GM12878 (cell line): Measurements from ENCODE around the gene SEMA3G. TPM values are rescaled to one million over a fixed set of nuclear protein-coding genes. Genes with fewer than 3 reads are reported as not detected.

Experiments
- ATAC-seq: fragments of 200-7000 bp; cut with Tn5 transposase; 3 replicates; pipeline ENCODE4 v1.9.1; 2020; ENCODE audit warnings: mild to moderate bottlenecking, moderate library complexity
- BruUV-seq: library from RNA; stranded (reverse); fragments of 400-500 nt; replicated peaks from 2 replicates; lab custom pipeline; 2021; lab: Mats Ljungman, UMichigan
- CTCF ChIA-PET: fragments of 300-600 bp; sonication (Branson Sonifier 250); formaldehyde crosslinking; extraction: SDS; loops from one replicate; lab custom pipeline; 2021; ENCODE audit warnings: inconsistent platforms; lab: Yijun Ruan, JAX
- POLR2A ChIA-PET: fragments of 350-600 bp; formaldehyde crosslinking; extraction: SDS; loops from one replicate; lab custom pipeline; 2021; ENCODE audit warnings: inconsistent platforms; lab: Charles Lee
- RAD21 ChIA-PET: fragments of 300-600 bp; sonication (Branson Sonifier 250); formaldehyde crosslinking; loops from one replicate; lab custom pipeline; 2023; ENCODE audit warnings: antibody characterized with exemption; ENCODE audit not compliant: unreplicated experiment; lab: Charles Lee
- SMC1A ChIA-PET: fragments of 300-600 bp; sonication (Branson Sonifier 250); formaldehyde crosslinking; loops from one replicate; lab custom pipeline; 2023; ENCODE audit not compliant: unreplicated experiment, uncharacterized antibody; lab: Charles Lee
- DNase-seq: peaks from one replicate; pipeline ENCODE4 v3.0.0-alpha.2; 2011; ENCODE audit warnings: low read depth, low spot score
- FAIRE-seq: peaks from 3 replicates; lab custom pipeline; 2011; peaks lifted over from hg19 to GRCh38; lab: Jason Lieb, UNC
- H2AFZ ChIP-seq: 2 replicates; pipeline ENCODE4 v1.6.0; 2011; ENCODE audit warnings: low read depth, low read length, control low read depth; ENCODE audit not compliant: control insufficient read depth
- H3K27ac ChIP-seq: 2 replicates; pipeline ENCODE4 v1.5.1; 2011; ENCODE audit warnings: control low read depth; ENCODE audit not compliant: control insufficient read depth, insufficient read depth
- H3K27me3 ChIP-seq, 2 experiments: replicated peaks in 1 of 2; 2 replicates each; pipeline versions ENCODE4 v1.6.0 to v1.6.1; 2011; ENCODE audit warnings: low read length in 1 of 2; ENCODE audit not compliant: control insufficient read depth in 2 of 2, insufficient read depth in 2 of 2
- H3K36me3 ChIP-seq, 2 experiments: 2 replicates each; pipeline ENCODE4 v1.5.1; 2011; ENCODE audit warnings: low read length in 1 of 2; ENCODE audit not compliant: control insufficient read depth in 2 of 2, insufficient read depth in 2 of 2
- H3K4me1 ChIP-seq: 2 replicates; pipeline ENCODE4 v1.6.1; 2011; ENCODE audit warnings: mild to moderate bottlenecking, low read length, moderate library complexity, mixed read lengths; ENCODE audit not compliant: control insufficient read depth, insufficient read depth
- H3K4me2 ChIP-seq: 2 replicates; pipeline ENCODE4 v1.6.0; 2011; ENCODE audit warnings: control low read depth; ENCODE audit not compliant: control insufficient read depth, insufficient read depth
- H3K4me3 ChIP-seq: fragments of 200-600 bp; sonication (generic); 2 replicates; pipeline ENCODE4 v1.5.1; 2016
- H3K79me2 ChIP-seq: 2 replicates; pipeline ENCODE4 v1.6.0; 2011; ENCODE audit warnings: low read length; ENCODE audit not compliant: control insufficient read depth, insufficient read depth
- H3K9ac ChIP-seq: 2 replicates; pipeline ENCODE4 v1.8.0; 2011; ENCODE audit warnings: low read length, control low read depth, mixed read lengths; ENCODE audit not compliant: control insufficient read depth, insufficient read depth
- H3K9me3 ChIP-seq: replicated peaks from 3 replicates; pipeline ENCODE4 v1.5.1; 2011; ENCODE audit warnings: mild to moderate bottlenecking, low read length; ENCODE audit not compliant: control insufficient read depth, insufficient read depth
- H4K20me1 ChIP-seq: 2 replicates; pipeline ENCODE4 v1.6.0; 2011; ENCODE audit not compliant: control insufficient read depth, insufficient read depth
- BRCA1 ChIP-seq: IDR thresholded peaks from 2 replicates; pipeline ENCODE4 v1.6.1; 2011; ENCODE audit warnings: low read depth, low read length, improper control_type of control experiment
- CHD1 ChIP-seq: IDR thresholded peaks from 2 replicates; pipeline ENCODE4 v1.6.1; 2012; ENCODE audit warnings: low read depth, low read length, improper control_type of control experiment
- KLF5 ChIP-seq: fragments of 450-650 bp; IDR thresholded peaks from 2 replicates; pipeline ENCODE4 v1.6.1; 2014; ENCODE audit warnings: mild to moderate bottlenecking; ENCODE audit not compliant: partially characterized antibody
- NFXL1 ChIP-seq: fragments of 450-650 bp; IDR thresholded peaks from 2 replicates; pipeline ENCODE4 v1.6.1; 2017; ENCODE audit warnings: antibody characterized with exemption, mild to moderate bottlenecking, borderline replicate concordance
- NR2C1 ChIP-seq: fragments of 450-650 bp; IDR thresholded peaks from 2 replicates; pipeline ENCODE4 v1.6.1; 2017; ENCODE audit warnings: antibody characterized with exemption, mild to moderate bottlenecking, moderate library complexity
- RAD21 ChIP-seq: IDR thresholded peaks from 2 replicates; pipeline ENCODE4 v1.6.1; 2011; ENCODE audit warnings: mild to moderate bottlenecking, low read depth, low read length, moderate library complexity; ENCODE audit not compliant: insufficient read depth
- RCOR1 ChIP-seq: conservative IDR thresholded peaks from 2 replicates; pipeline ENCODE4 v1.6.1; 2012; ENCODE audit warnings: low read depth, low read length, improper control_type of control experiment
- SP1 ChIP-seq: IDR thresholded peaks from one replicate; pipeline ENCODE4 v1.6.1; 2011; ENCODE audit warnings: low read depth, low read length
- SRF ChIP-seq, 2 experiments: IDR thresholded peaks; 2 replicates each; pipeline ENCODE4 v1.6.1; 2011; ENCODE audit warnings: low read depth in 2 of 2, low read length in 2 of 2, mild to moderate bottlenecking in 1 of 2, moderate library complexity in 1 of 2
- WGBS: methylation state at CpG from one replicate; pipeline ENCODE4 v1.1.6; 2016; ENCODE audit warnings: low lambda C conversion rate; ENCODE audit not compliant: insufficient replicate concordance, insufficient coverage; ENCODE audit errors: missing lambda C conversion rate; 5-methylcytosine and 5-hydroxymethylcytosine counted together
- in situ Hi-C: fragments of 300-500 bp; cut with MboI; formaldehyde crosslinking; loops from 9 replicates; pipeline ENCODE4 v1.14.3; 2018; ENCODE audit warnings: mixed read lengths
- intact Hi-C: fragments of 100-400 bp; cut with micrococcal nuclease; formaldehyde crosslinking; loops from one replicate; pipeline ENCODE4 v1.14.2; 2022; ENCODE audit not compliant: unreplicated experiment
- polyA plus RNA-seq, 11 experiments: library from polyadenylated mRNA; depleted of rRNA in 4 of 11; unstranded in 6 of 11; stranded (reverse) in 5 of 11; fragments of >200 nt; fragmentation: Nextera tagmentation in 4 of 11; fragmentation: Illumina TruSeq in 1 of 11; extraction: Ambion mirVana in 4 of 11; extraction: Trizol in 1 of 11; gene quantifications; 1 replicate in 1 of 11; 2 replicates in 10 of 11; pipeline versions ENCODE4 v1.2.1 to v1.2.3, GENCODE V29; 2011 to 2016; ENCODE audit warnings: inconsistent platforms in 2 of 11, missing spikeins in 2 of 11, low read depth in 1 of 11
- total RNA-seq, 4 experiments: library from RNA; depleted of rRNA in 3 of 4; stranded (reverse); fragments of >200 nt in 3 of 4; fragmentation: Illumina TruSeq in 1 of 4; extraction: Trizol in 1 of 4; gene quantifications; 2 replicates each; pipeline versions ENCODE4 v1.2.1 to v1.2.3, GENCODE V29; 2013 to 2021
- TF ChIP-seq, protein P1 (sequence below): fragments of 450-650 bp; IDR thresholded peaks from 2 replicates; pipeline ENCODE4 v1.6.1; 2016; ENCODE audit warnings: mild to moderate bottlenecking, moderate library complexity, borderline replicate concordance
- TF ChIP-seq, protein P2 (sequence below): fragments of 150-350 bp; IDR thresholded peaks from 2 replicates; pipeline ENCODE4 v1.6.1; 2014; ENCODE audit warnings: mild to moderate bottlenecking, low read depth, low read length
- TF ChIP-seq, protein P3 (sequence below): IDR thresholded peaks from 2 replicates; pipeline ENCODE4 v1.6.1; 2012; ENCODE audit warnings: improper control_type of control experiment, low read depth, low read length; ENCODE audit not compliant: insufficient replicate concordance

Gene SEMA3G
- total and polyA plus RNA-seq, 10 of the 15 experiments (the other 5 are each of a cell fraction or from before 2014, with no cell fraction given), result 0.03 to 0.04 TPM; not detected in 8

DNA sequence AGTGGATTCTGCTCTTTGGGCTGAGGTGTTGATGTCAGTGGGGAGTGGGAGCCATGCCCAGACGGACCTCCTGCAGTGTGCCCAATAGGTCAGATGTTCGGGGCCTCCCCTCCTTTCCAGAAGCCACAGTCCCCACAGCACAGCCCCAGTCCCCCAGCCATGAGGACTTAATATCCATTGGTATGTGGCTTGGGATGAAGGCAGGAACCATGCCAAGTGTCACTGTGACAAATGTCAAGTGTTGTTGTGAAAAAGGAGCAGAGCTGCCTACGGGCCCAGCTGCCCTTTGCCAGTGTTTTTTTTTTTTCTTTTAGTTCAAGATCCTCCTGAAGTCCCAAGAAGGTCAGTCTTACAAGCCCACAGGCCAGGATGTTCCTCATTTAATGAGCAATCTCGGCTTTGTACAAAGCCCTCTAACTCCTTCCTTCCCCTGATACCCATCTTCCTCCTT, 12.2 kb downstream of the SEMA3G start (continued):
- TF ChIP-seq SRF (IDR thresholded peaks at IDR 0.05; ENCODE audit: low read depth in 2 of 2, low read length in 2 of 2) (no peak), NFXL1 (no peak)
- TF ChIP-seq, protein P1, sequence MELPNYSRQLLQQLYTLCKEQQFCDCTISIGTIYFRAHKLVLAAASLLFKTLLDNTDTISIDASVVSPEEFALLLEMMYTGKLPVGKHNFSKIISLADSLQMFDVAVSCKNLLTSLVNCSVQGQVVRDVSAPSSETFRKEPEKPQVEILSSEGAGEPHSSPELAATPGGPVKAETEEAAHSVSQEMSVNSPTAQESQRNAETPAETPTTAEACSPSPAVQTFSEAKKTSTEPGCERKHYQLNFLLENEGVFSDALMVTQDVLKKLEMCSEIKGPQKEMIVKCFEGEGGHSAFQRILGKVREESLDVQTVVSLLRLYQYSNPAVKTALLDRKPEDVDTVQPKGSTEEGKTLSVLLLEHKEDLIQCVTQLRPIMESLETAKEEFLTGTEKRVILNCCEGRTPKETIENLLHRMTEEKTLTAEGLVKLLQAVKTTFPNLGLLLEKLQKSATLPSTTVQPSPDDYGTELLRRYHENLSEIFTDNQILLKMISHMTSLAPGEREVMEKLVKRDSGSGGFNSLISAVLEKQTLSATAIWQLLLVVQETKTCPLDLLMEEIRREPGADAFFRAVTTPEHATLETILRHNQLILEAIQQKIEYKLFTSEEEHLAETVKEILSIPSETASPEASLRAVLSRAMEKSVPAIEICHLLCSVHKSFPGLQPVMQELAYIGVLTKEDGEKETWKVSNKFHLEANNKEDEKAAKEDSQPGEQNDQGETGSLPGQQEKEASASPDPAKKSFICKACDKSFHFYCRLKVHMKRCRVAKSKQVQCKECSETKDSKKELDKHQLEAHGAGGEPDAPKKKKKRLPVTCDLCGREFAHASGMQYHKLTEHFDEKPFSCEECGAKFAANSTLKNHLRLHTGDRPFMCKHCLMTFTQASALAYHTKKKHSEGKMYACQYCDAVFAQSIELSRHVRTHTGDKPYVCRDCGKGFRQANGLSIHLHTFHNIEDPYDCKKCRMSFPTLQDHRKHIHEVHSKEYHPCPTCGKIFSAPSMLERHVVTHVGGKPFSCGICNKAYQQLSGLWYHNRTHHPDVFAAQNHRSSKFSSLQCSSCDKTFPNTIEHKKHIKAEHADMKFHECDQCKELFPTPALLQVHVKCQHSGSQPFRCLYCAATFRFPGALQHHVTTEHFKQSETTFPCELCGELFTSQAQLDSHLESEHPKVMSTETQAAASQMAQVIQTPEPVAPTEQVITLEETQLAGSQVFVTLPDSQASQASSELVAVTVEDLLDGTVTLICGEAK, result no peak
- TF ChIP-seq, protein P2, sequence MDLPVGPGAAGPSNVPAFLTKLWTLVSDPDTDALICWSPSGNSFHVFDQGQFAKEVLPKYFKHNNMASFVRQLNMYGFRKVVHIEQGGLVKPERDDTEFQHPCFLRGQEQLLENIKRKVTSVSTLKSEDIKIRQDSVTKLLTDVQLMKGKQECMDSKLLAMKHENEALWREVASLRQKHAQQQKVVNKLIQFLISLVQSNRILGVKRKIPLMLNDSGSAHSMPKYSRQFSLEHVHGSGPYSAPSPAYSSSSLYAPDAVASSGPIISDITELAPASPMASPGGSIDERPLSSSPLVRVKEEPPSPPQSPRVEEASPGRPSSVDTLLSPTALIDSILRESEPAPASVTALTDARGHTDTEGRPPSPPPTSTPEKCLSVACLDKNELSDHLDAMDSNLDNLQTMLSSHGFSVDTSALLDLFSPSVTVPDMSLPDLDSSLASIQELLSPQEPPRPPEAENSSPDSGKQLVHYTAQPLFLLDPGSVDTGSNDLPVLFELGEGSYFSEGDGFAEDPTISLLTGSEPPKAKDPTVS, result no peak

DNA sequence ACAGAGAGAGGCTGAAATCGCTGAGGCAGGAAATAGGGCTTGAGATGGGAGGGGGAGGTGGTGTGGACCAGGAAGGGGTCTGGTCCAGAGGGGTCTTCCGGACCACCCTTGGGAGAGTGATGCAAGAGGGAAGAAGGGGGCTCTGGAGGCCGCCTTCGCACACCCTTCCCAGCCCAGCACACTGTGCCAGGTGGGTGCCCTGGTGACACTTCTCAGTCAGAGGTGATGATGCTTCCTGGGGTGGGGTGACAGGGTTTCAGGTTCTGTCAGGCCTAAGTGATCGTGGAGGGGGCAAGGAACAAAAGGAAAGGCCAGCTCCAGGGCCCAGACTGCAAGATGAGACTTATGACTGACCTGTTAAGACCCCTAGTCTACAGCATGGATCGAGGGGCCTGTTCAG, 12.7 kb downstream of the SEMA3G start:
- Histone ChIP-seq H3K79me2 (no peaks in the 10 kb centered on the region), H2AFZ (no peak overlapping the region), H3K4me3 (no peak overlapping the region), H3K9ac (no peak overlapping the region), H3K27ac (no peak overlapping the region), H3K4me1 (no peaks in the 10 kb centered on the region), H3K9me3 (no peaks in the 10 kb centered on the region), H3K27me3 (no peaks in the 10 kb centered on the region), H3K36me3 (no peaks in the 10 kb centered on the region), H4K20me1 (no peaks in the 10 kb centered on the region), H3K4me2 (no peak overlapping the region)
- no peak for DNase-seq
- FAIRE-seq, result no peak
- 42% methylated on average over 5 of the region's 6 CpGs for WGBS
- ChIA-PET CTCF (interaction anchor here (0.7 to 8.8 kb wide), 4 partner anchors 13 to 45 kb away, joined by 3 to 147 read pairs (median 10); partner anchors contain the start of gene SEMA3G), RAD21 (interaction anchor here (0.6 kb wide), 1 partner anchor 14 kb away, joined by 3 read pairs; no protein-coding TSS in a partner anchor), SMC1A (interaction anchor here (0.6 to 1.7 kb wide), 3 partner anchors 7 to 20 kb away, joined by 3 to 4 read pairs (median 4); no protein-coding TSS in a partner anchor), POLR2A (interaction anchor here (0.6 to 1.1 kb wide), 2 partner anchors 27 to 131 kb away, joined by 3 read pairs; no protein-coding TSS in a partner anchor)
- in situ Hi-C loops (no loop called here), intact Hi-C loops (no loop called here)
- no TSS peak for BruUV-seq
- no peak for ATAC-seq
- TF ChIP-seq KLF5 (no peak), RCOR1 (no peak), BRCA1 (no peak), SP1 (no peak), CHD1 (no peak), RAD21 (no peak), NR2C1 (no peak)
- TF ChIP-seq, protein P3, sequence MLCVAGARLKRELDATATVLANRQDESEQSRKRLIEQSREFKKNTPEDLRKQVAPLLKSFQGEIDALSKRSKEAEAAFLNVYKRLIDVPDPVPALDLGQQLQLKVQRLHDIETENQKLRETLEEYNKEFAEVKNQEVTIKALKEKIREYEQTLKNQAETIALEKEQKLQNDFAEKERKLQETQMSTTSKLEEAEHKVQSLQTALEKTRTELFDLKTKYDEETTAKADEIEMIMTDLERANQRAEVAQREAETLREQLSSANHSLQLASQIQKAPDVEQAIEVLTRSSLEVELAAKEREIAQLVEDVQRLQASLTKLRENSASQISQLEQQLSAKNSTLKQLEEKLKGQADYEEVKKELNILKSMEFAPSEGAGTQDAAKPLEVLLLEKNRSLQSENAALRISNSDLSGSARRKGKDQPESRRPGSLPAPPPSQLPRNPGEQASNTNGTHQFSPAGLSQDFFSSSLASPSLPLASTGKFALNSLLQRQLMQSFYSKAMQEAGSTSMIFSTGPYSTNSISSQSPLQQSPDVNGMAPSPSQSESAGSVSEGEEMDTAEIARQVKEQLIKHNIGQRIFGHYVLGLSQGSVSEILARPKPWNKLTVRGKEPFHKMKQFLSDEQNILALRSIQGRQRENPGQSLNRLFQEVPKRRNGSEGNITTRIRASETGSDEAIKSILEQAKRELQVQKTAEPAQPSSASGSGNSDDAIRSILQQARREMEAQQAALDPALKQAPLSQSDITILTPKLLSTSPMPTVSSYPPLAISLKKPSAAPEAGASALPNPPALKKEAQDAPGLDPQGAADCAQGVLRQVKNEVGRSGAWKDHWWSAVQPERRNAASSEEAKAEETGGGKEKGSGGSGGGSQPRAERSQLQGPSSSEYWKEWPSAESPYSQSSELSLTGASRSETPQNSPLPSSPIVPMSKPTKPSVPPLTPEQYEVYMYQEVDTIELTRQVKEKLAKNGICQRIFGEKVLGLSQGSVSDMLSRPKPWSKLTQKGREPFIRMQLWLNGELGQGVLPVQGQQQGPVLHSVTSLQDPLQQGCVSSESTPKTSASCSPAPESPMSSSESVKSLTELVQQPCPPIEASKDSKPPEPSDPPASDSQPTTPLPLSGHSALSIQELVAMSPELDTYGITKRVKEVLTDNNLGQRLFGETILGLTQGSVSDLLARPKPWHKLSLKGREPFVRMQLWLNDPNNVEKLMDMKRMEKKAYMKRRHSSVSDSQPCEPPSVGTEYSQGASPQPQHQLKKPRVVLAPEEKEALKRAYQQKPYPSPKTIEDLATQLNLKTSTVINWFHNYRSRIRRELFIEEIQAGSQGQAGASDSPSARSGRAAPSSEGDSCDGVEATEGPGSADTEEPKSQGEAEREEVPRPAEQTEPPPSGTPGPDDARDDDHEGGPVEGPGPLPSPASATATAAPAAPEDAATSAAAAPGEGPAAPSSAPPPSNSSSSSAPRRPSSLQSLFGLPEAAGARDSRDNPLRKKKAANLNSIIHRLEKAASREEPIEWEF, result no peak
